Measurements from ENCODE around the gene SEPTIN10. TPM values are rescaled to one million over a fixed set of nuclear protein-coding genes. Genes with fewer than 3 reads are reported as not detected.

Gene SEPTIN10
- total and polyA plus RNA-seq, 2 of the 8 experiments (the other 6 are each of a cell fraction or from before 2014, with no cell fraction given): 23.7 to 101 TPM

GRCh38 chr2:109649736-109650695 lies 36.2 kb upstream of the SEPTIN10 start:
- Histone ChIP-seq H3K36me3 (ENCODE audit: control insufficient read depth in 2 of 4, insufficient read depth in 4 of 4, low read length in 3 of 4) (no peaks in the 10 kb centered on the region), H3K4me2 (ENCODE audit: insufficient read depth in 1 of 2, low read depth in 2 of 2, low read length in 2 of 2) (no peak overlapping the region), H3K23ac (ENCODE audit: insufficient read length) (no peak overlapping the region), H4K91ac (replicated peaks; ENCODE audit: insufficient read length, low read length) (no peak overlapping the region), H3K79me2 (ENCODE audit: control insufficient read depth in 1 of 2, insufficient read depth in 2 of 2, low read length in 2 of 2) (no peaks in the 10 kb centered on the region), H4K5ac (ENCODE audit: insufficient read length, low read depth, low read length) (no peak overlapping the region), H3K27me3 (replicated peaks in 1 of 4; ENCODE audit: control insufficient read depth in 3 of 4, extremely low read depth in 1 of 4, insufficient read depth in 3 of 4, low read length in 3 of 4) (no peaks in the 10 kb centered on the region), H3K9me3 (ENCODE audit: insufficient read depth in 2 of 2, low read depth in 1 of 2, low read length in 1 of 2) (no peaks in the 10 kb centered on the region), H2BK12ac (ENCODE audit: low read depth, low read length) (no peak overlapping the region), H2BK120ac (replicated peaks; ENCODE audit: low read depth, low read length) (no peak overlapping the region), H4K8ac (ENCODE audit: extremely low read depth, insufficient read depth, low read length) (no peak overlapping the region), H2AFZ (ENCODE audit: low read length) (no peak overlapping the region), H3K14ac (ENCODE audit: insufficient read length) (no peak overlapping the region), H3K4me3 (ENCODE audit: extremely low read depth in 1 of 4, insufficient read depth in 2 of 4, low read depth in 3 of 4, low read length in 4 of 4) (no peak overlapping the region), H3K56ac (replicated peaks; ENCODE audit: insufficient read length, low read depth, low read length) (no peak overlapping the region), H3K18ac (ENCODE audit: extremely low read depth, low read length) (no peak overlapping the region), H3K9ac (replicated peaks in 1 of 4; ENCODE audit: extremely low read depth in 1 of 4, low read depth in 3 of 4, low read length in 3 of 4) (no peak overlapping the region), H4K20me1 (replicated peaks in 1 of 2; ENCODE audit: control insufficient read depth in 1 of 2, insufficient read depth in 2 of 2, low read length in 2 of 2) (no peaks in the 10 kb centered on the region), H3K79me1 (ENCODE audit: low read depth, low read length) (no peaks in the 10 kb centered on the region), H3K4me1 (replicated peaks in 1 of 4; ENCODE audit: control insufficient read depth in 3 of 4, insufficient read depth in 4 of 4, low read length in 3 of 4) (peaks cover 2 to 11% (median 8%) of the 10 kb centered on the region in 4 experiments; a peak in 6 of 7 replicates), H2BK20ac (ENCODE audit: low read length) (no peak overlapping the region), H3K23me2 (ENCODE audit: low read depth, low read length) (no peaks in the 10 kb centered on the region), H3K4ac (replicated peaks; ENCODE audit: insufficient read length, low read depth, low read length) (no peak overlapping the region), H2BK15ac (ENCODE audit: low read length) (no peak overlapping the region), H2BK5ac (ENCODE audit: low read depth, low read length) (no peak overlapping the region), H3K27ac (ENCODE audit: low read depth, low read length) (no peak overlapping the region), H2AK5ac (ENCODE audit: low read depth, low read length) (no peak overlapping the region)
- DNase-seq (ENCODE audit: low read depth in 1 of 2, low spot score in 2 of 2) (no peak), FAIRE-seq (no peak)
- POLR2A ChIA-PET (ENCODE audit: partially characterized antibody): no interaction called here
- WGBS, 2 experiments (ENCODE audit: extremely low coverage in 1 of 2, insufficient coverage in 1 of 2, insufficient read length in 1 of 2, insufficient replicate concordance in 2 of 2, low coverage in 1 of 2, low lambda C conversion rate in 2 of 2, missing lambda C conversion rate in 1 of 2): 89% methylated on average over 14 of the region's 14 CpGs; no CpG with 5 or more reads in 1 of the 2 experiments
- CTCF ChIA-PET (ENCODE audit: partially characterized antibody): no interaction called here
- TF ChIP-seq CBX5 (IDR thresholded peaks at IDR 0.05; ENCODE audit: low read depth, low read length): no peak
- no peak for TF ChIP-seq SIRT6 (IDR thresholded peaks at IDR 0.05; ENCODE audit: low read length)
- no peak for TF ChIP-seq SIX5 (IDR thresholded peaks at IDR 0.05; ENCODE audit: low read depth, low read length)
- TF ChIP-seq CEBPB (IDR thresholded peaks at IDR 0.05; ENCODE audit: low read depth, low read length): no peak
- TF ChIP-seq TCF12 (IDR thresholded peaks at IDR 0.05; ENCODE audit: low read depth, low read length): no peak
- TF ChIP-seq MAX (IDR thresholded peaks at IDR 0.05): no peak
- no peak for TF ChIP-seq SIN3A (conservative IDR thresholded peaks at IDR 0.05 in 1 of 2, IDR thresholded peaks at IDR 0.05 in 1 of 2; ENCODE audit: low read depth in 1 of 2, low read length in 2 of 2)
- no peak for TF ChIP-seq SP1 (IDR thresholded peaks at IDR 0.05; ENCODE audit: low read depth, low read length)
- no peak for TF ChIP-seq EGR1 (IDR thresholded peaks at IDR 0.05; ENCODE audit: borderline replicate concordance, low read depth, low read length)
- no peak for TF ChIP-seq SP4 (IDR thresholded peaks at IDR 0.05; ENCODE audit: low read length)
- TF ChIP-seq NRF1 (IDR thresholded peaks at IDR 0.05; ENCODE audit: low read depth, low read length): no peak
- no peak for TF ChIP-seq USF2 (IDR thresholded peaks at IDR 0.05; ENCODE audit: low read length)

Data from H1 (cell line).